ENCODE data around the gene PCCB. TPM values are rescaled to one million over a fixed set of nuclear protein-coding genes. Genes with fewer than 3 reads are reported as not detected.
A peak's percentile ranks its signal among the peaks of the same experiment; 100 is the strongest.
"Not testable (repeated sequence)": the region's sequence is repeated elsewhere in the genome, so short reads cannot be mapped to it uniquely, and the experiment has no call there.

The PCCB gene
- total RNA-seq, 2 donors from 2014 or later = 54.9 to 65.1 TPM

GRCh38 chr3:136263251-136263650 lies 13.1 kb downstream of the PCCB start:
- no peak for DNase-seq
- H3K9me3 Mint-ChIP-seq = no peaks in the 10 kb centered on the region
- H3K4me3 Mint-ChIP-seq = no peak overlapping the region
- TF ChIP-seq, protein P1, sequence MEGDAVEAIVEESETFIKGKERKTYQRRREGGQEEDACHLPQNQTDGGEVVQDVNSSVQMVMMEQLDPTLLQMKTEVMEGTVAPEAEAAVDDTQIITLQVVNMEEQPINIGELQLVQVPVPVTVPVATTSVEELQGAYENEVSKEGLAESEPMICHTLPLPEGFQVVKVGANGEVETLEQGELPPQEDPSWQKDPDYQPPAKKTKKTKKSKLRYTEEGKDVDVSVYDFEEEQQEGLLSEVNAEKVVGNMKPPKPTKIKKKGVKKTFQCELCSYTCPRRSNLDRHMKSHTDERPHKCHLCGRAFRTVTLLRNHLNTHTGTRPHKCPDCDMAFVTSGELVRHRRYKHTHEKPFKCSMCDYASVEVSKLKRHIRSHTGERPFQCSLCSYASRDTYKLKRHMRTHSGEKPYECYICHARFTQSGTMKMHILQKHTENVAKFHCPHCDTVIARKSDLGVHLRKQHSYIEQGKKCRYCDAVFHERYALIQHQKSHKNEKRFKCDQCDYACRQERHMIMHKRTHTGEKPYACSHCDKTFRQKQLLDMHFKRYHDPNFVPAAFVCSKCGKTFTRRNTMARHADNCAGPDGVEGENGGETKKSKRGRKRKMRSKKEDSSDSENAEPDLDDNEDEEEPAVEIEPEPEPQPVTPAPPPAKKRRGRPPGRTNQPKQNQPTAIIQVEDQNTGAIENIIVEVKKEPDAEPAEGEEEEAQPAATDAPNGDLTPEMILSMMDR (conservative IDR thresholded peaks at IDR 0.05) = no peak
- peaks cover 10% of the 10 kb centered on the region for H3K4me1 Mint-ChIP-seq
- Histone ChIP-seq H3K36me3 (ENCODE audit: control insufficient read depth, insufficient read depth, low read length) (peaks cover 51% of the 10 kb centered on the region), H3K4me3 (ENCODE audit: low read length) (no peak overlapping the region), H3K9me3 (ENCODE audit: control insufficient read depth, low read length) (no peaks in the 10 kb centered on the region), H3K27me3 (ENCODE audit: control insufficient read depth, insufficient read depth, low read length, poor library complexity, severe bottlenecking) (no peaks in the 10 kb centered on the region), H3K4me1 (ENCODE audit: control insufficient read depth, insufficient read depth, low read length) (peaks cover 2% of the 10 kb centered on the region), H3K27ac (ENCODE audit: low read depth, low read length) (no peak overlapping the region), H3K9ac (ENCODE audit: extremely low read depth, low read length, poor library complexity, severe bottlenecking) (no peak overlapping the region)
- H3K27ac Mint-ChIP-seq = no peak overlapping the region
- WGBS, 2 experiments (ENCODE audit: insufficient coverage in 1 of 2, insufficient read length in 1 of 2) = 97 to 100% methylated on average over 5 to 7 of the region's 7 CpGs
- H3K36me3 Mint-ChIP-seq (ENCODE audit: low read depth) = peaks cover 53% of the 10 kb centered on the region
- H3K27me3 Mint-ChIP-seq (ENCODE audit: insufficient read depth) = no peaks in the 10 kb centered on the region

GRCh38 chr3:136266468-136267125 lies 16.5 kb downstream of the PCCB start:
- H3K36me3 ChIP-seq (ENCODE audit: control insufficient read depth, insufficient read depth, low read length) = peaks cover 40% of the 10 kb centered on the region
- H3K27me3 Mint-ChIP-seq (ENCODE audit: insufficient read depth); DNase-seq; H3K4me3 ChIP-seq (ENCODE audit: low read length); H3K4me1 ChIP-seq (ENCODE audit: control insufficient read depth, insufficient read depth, low read length); H3K27ac ChIP-seq (ENCODE audit: low read depth, low read length); H3K27me3 ChIP-seq (ENCODE audit: control insufficient read depth, insufficient read depth, low read length, poor library complexity, severe bottlenecking); H3K9me3 ChIP-seq (ENCODE audit: control insufficient read depth, low read length); H3K9me3 Mint-ChIP-seq; H3K4me3 Mint-ChIP-seq; H3K27ac Mint-ChIP-seq; H3K9ac ChIP-seq (ENCODE audit: extremely low read depth, low read length, poor library complexity, severe bottlenecking): not testable (repeated sequence)
- WGBS, 2 experiments (ENCODE audit: insufficient coverage in 1 of 2, insufficient read length in 1 of 2) = 91 to 100% methylated on average over 2 to 5 of the region's 6 CpGs
- peaks cover 60% of the 10 kb centered on the region for H3K36me3 Mint-ChIP-seq (ENCODE audit: low read depth)
- H3K4me1 Mint-ChIP-seq = peaks cover 10% of the 10 kb centered on the region

DNA sequence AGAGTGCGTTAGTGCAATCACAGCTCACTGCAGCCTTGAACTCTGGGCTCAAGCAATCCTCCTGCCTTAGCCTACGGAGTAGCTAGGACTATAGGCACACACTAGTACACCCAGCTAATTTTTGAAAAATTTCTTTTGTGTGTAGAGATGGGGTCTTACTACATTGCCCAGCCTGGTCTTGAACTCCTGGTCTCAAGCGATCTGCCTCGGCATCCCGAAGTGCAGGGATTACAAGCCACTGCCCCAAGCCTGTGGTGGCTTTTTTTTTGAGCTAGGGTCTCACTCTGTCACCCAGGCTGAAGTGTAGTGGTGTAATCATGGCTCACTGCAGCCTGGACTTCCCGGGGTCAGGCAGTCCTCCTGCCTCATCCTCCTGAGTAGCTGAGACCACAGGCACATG lies 17.1 kb downstream of the PCCB start:
- H3K9ac ChIP-seq (ENCODE audit: extremely low read depth, low read length, poor library complexity, severe bottlenecking) = no peak overlapping the region
- H3K9me3 ChIP-seq (ENCODE audit: control insufficient read depth, low read length) = no peaks in the 10 kb centered on the region
- H3K27ac Mint-ChIP-seq = no peak overlapping the region
- no peaks in the 10 kb centered on the region for H3K27me3 ChIP-seq (ENCODE audit: control insufficient read depth, insufficient read depth, low read length, poor library complexity, severe bottlenecking)
- no peak overlapping the region for H3K4me3 ChIP-seq (ENCODE audit: low read length)
- H3K4me1 Mint-ChIP-seq = peaks cover 5% of the 10 kb centered on the region
- H3K4me1 ChIP-seq (ENCODE audit: control insufficient read depth, insufficient read depth, low read length) = no peaks in the 10 kb centered on the region
- DNase-seq = no peak
- H3K36me3 Mint-ChIP-seq (ENCODE audit: low read depth) = peaks cover 55% of the 10 kb centered on the region
- H3K27me3 Mint-ChIP-seq (ENCODE audit: insufficient read depth) = no peaks in the 10 kb centered on the region
- TF ChIP-seq, protein P1 (conservative IDR thresholded peaks at IDR 0.05) = no peak
- no peak overlapping the region for H3K4me3 Mint-ChIP-seq
- no peak overlapping the region for H3K27ac ChIP-seq (ENCODE audit: low read depth, low read length)
- peaks cover 36% of the 10 kb centered on the region for H3K36me3 ChIP-seq (ENCODE audit: control insufficient read depth, insufficient read depth, low read length)
- H3K9me3 Mint-ChIP-seq = no peaks in the 10 kb centered on the region
- WGBS, 2 experiments (ENCODE audit: insufficient coverage in 1 of 2, insufficient read length in 1 of 2) = 94% methylated on average over 5 to 6 of the region's 6 CpGs

GRCh38 chr3:136270179-136270578 lies 20.0 kb downstream of the PCCB start:
- H3K27ac Mint-ChIP-seq = no peak overlapping the region
- H3K9me3 Mint-ChIP-seq = peaks cover 6% of the 10 kb centered on the region
- H3K36me3 Mint-ChIP-seq (ENCODE audit: low read depth) = peaks cover 48% of the 10 kb centered on the region
- Histone ChIP-seq H3K9ac (ENCODE audit: extremely low read depth, low read length, poor library complexity, severe bottlenecking) (no peak overlapping the region), H3K4me1 (ENCODE audit: control insufficient read depth, insufficient read depth, low read length) (no peaks in the 10 kb centered on the region), H3K27ac (ENCODE audit: low read depth, low read length) (no peak overlapping the region), H3K36me3 (ENCODE audit: control insufficient read depth, insufficient read depth, low read length) (peaks cover 22% of the 10 kb centered on the region), H3K4me3 (ENCODE audit: low read length) (no peak overlapping the region), H3K9me3 (ENCODE audit: control insufficient read depth, low read length) (no peaks in the 10 kb centered on the region), H3K27me3 (ENCODE audit: control insufficient read depth, insufficient read depth, low read length, poor library complexity, severe bottlenecking) (no peaks in the 10 kb centered on the region)
- no peak overlapping the region for H3K4me3 Mint-ChIP-seq
- DNase-seq = no peak
- 95 to 97% methylated on average over 4 to 5 of the region's 5 CpGs for WGBS, 2 experiments (ENCODE audit: insufficient coverage in 1 of 2, insufficient read length in 1 of 2)
- TF ChIP-seq, protein P1 (conservative IDR thresholded peaks at IDR 0.05) = no peak
- no peaks in the 10 kb centered on the region for H3K27me3 Mint-ChIP-seq (ENCODE audit: insufficient read depth)
- H3K4me1 Mint-ChIP-seq = peaks cover 11% of the 10 kb centered on the region

DNA sequence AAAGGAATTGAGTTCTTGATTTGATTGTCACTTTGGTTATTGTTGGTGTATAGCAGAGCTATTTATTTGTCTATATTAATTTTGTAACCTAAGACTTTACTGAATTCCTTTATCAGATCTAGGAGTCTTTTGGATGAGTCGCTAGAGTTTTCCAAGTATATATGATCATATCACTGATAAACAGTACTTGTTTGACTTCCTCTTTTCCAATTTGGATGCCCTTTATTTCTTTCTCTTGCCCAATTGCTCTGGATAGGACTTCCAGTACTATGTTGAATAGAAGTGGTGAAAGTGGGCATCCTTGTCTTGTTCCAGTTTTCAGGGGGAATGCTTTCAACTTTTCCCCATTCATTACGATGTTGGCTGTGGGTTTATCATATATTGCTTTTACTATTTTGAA lies 21.5 kb downstream of the PCCB start:
- not testable (repeated sequence) for H3K9me3 Mint-ChIP-seq; DNase-seq; H3K9me3 ChIP-seq (ENCODE audit: control insufficient read depth, low read length); H3K4me1 ChIP-seq (ENCODE audit: control insufficient read depth, insufficient read depth, low read length); H3K27me3 ChIP-seq (ENCODE audit: control insufficient read depth, insufficient read depth, low read length, poor library complexity, severe bottlenecking); H3K4me3 ChIP-seq (ENCODE audit: low read length); H3K27me3 Mint-ChIP-seq (ENCODE audit: insufficient read depth); H3K27ac ChIP-seq (ENCODE audit: low read depth, low read length); H3K4me3 Mint-ChIP-seq; H3K9ac ChIP-seq (ENCODE audit: extremely low read depth, low read length, poor library complexity, severe bottlenecking)
- H3K4me1 Mint-ChIP-seq = peaks cover 15% of the 10 kb centered on the region
- H3K36me3 ChIP-seq (ENCODE audit: control insufficient read depth, insufficient read depth, low read length) = peaks cover 14% of the 10 kb centered on the region
- H3K27ac Mint-ChIP-seq = peak overlapping the region; percentile 49
- H3K36me3 Mint-ChIP-seq (ENCODE audit: low read depth) = peaks cover 39% of the 10 kb centered on the region
- WGBS, 2 experiments (ENCODE audit: insufficient coverage in 1 of 2, insufficient read length in 1 of 2) = 100% methylated on average over 1 of the region's 2 CpGs; no CpG with 5 or more reads in 1 of the 2 experiments

All from endodermal cell (in vitro differentiated cells).